Neural progenitor cell (in vitro differentiated cells): ENCODE data around the gene POLE4. TPM values are rescaled to one million over a fixed set of nuclear protein-coding genes. Genes with fewer than 3 reads are reported as not detected.

ENCODE experiments used
- DNase-seq: peaks from one replicate; pipeline ENCODE4 v3.0.0-alpha.2; 2016; ENCODE audit warnings: low spot score
- H2AFZ ChIP-seq: fragments of 200-600 bp; sonication (generic); replicated peaks from 2 replicates; pipeline ENCODE4 v1.6.1; 2016; ENCODE audit warnings: antibody characterized with exemption
- H3F3A ChIP-seq: fragments of 200-600 bp; sonication (generic); 2 replicates; pipeline ENCODE4 v1.6.1; 2016; ENCODE audit warnings: antibody characterized with exemption, low read depth
- H3K27ac ChIP-seq: fragments of 200-600 bp; sonication (generic); 2 replicates; pipeline ENCODE4 v1.5.1; 2016; ENCODE audit warnings: mild to moderate bottlenecking
- H3K27me3 ChIP-seq: fragments of 200-600 bp; sonication (generic); 2 replicates; pipeline ENCODE4 v1.6.1; 2016; ENCODE audit warnings: mild to moderate bottlenecking, moderate library complexity
- H3K36me3 ChIP-seq: fragments of 200-600 bp; sonication (generic); 2 replicates; pipeline ENCODE4 v1.5.1; 2016
- H3K4me1 ChIP-seq: fragments of 200-600 bp; sonication (generic); 2 replicates; pipeline ENCODE4 v1.6.1; 2016; ENCODE audit warnings: mixed run types
- H3K4me2 ChIP-seq: fragments of 200-600 bp; sonication (generic); 2 replicates; pipeline ENCODE4 v1.6.1; 2016
- H3K4me3 ChIP-seq: fragments of 200-600 bp; sonication (generic); 2 replicates; pipeline ENCODE4 v1.5.1; 2016
- H3K79me2 ChIP-seq: fragments of 200-600 bp; sonication (generic); 2 replicates; pipeline ENCODE4 v1.6.1; 2016; ENCODE audit warnings: low read depth
- H3K9ac ChIP-seq: fragments of 200-600 bp; sonication (generic); 2 replicates; pipeline ENCODE4 v1.6.1; 2016
- H3K9me3 ChIP-seq: fragments of 200-600 bp; sonication (generic); 2 replicates; pipeline ENCODE4 v1.5.1; 2016; ENCODE audit warnings: low read depth
- H4K20me1 ChIP-seq: fragments of 200-600 bp; sonication (generic); 2 replicates; pipeline ENCODE4 v1.6.1; 2016; ENCODE audit warnings: low read depth
- H3K27ac Mint-ChIP-seq: 3 replicates; pipeline ENCODE4 v1.8.0; 2021; ENCODE audit warnings: mixed read lengths
- H3K27me3 Mint-ChIP-seq: 2 replicates; pipeline ENCODE4 v1.8.0; 2022; ENCODE audit warnings: low read depth, mild to moderate bottlenecking, inconsistent platforms, moderate library complexity, mixed read lengths; ENCODE audit not compliant: insufficient read depth
- H3K36me3 Mint-ChIP-seq: 3 replicates; pipeline ENCODE4 v1.8.0; 2021; ENCODE audit warnings: mixed read lengths
- H3K4me1 Mint-ChIP-seq: 3 replicates; pipeline ENCODE4 v1.8.0; 2021; ENCODE audit warnings: mixed read lengths
- H3K4me3 Mint-ChIP-seq: 3 replicates; pipeline ENCODE4 v1.8.0; 2021; ENCODE audit warnings: mild to moderate bottlenecking, moderate library complexity, mixed read lengths
- H3K9me3 Mint-ChIP-seq: 3 replicates; pipeline ENCODE4 v1.8.0; 2020; ENCODE audit warnings: mixed read lengths
- EZH2 ChIP-seq: fragments of 200-600 bp; sonication (generic); IDR thresholded peaks from 2 replicates; pipeline ENCODE4 v1.6.1; 2017; ENCODE audit warnings: antibody characterized with exemption, mild to moderate bottlenecking, moderate library complexity
- EZH2phosphoT487 ChIP-seq: fragments of 200-600 bp; sonication (generic); IDR thresholded peaks from 2 replicates; pipeline ENCODE4 v1.6.1; 2017; ENCODE audit warnings: antibody characterized with exemption
- total RNA-seq: library from RNA; depleted of rRNA; stranded (reverse); fragments of >200 nt; gene quantifications from 2 replicates; pipeline ENCODE4 v1.2.3, GENCODE V29; 2015; ENCODE audit warnings: low replicate concordance
- TF ChIP-seq, protein P1 (sequence below): fragments of 200-600 bp; sonication (generic); IDR thresholded peaks from 2 replicates; pipeline ENCODE4 v1.5.1; 2017; ENCODE audit warnings: antibody characterized with exemption, mild to moderate bottlenecking

POLE4 gene, protein sequence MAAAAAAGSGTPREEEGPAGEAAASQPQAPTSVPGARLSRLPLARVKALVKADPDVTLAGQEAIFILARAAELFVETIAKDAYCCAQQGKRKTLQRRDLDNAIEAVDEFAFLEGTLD
- total RNA-seq = 15.4 and 17.5 TPM in 2 replicates

DNA sequence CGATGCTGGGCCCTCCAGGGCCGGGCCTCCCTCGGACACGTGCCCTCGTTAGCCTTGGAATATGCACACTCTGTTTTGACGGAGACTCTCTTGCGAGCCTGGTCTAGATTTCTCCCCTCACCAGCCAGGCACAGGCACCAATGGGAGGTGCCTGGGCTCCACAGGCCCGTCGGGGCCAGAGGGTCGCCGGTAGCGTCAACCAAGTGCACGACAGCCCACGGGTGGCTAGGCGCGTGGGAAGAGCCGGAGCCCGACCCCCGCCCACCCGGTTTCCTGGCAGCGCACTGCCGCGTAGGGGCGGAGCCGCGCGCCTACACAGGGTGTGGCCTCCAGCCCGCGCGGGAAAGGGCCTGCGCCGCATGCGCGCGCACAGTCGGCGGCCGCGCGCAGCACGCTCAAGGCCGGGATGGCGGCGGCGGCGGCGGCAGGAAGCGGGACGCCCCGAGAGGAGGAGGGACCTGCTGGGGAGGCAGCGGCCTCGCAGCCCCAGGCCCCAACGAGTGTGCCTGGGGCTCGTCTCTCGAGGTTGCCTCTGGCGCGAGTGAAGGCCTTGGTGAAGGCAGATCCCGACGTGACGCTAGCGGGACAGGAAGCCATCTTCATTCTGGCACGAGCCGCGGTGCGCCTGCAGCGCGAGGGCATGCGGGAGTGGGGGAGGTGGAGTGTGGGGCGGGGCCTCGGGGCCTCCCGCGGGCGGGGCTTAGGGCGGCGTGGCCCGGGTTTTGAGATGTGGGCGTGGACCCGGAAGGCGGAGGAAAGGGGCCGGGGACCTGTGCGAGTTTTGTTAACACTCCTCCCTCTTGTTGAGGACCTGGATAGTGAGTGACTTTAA, at the start of gene POLE4:
Gene POLE4 (plus strand): TSS at position 370 of the 832 bp plus-strand sequence. CDS start 37 bp downstream, at position 407.
- H3K27ac ChIP-seq = no peak within 1 kb of the TSS
- peaks cover 3% of the 10 kb centered on the region for H3K4me1 Mint-ChIP-seq
- peak within 1 kb of the TSS; percentile 58 for H3K4me3 ChIP-seq
- H3K4me1 ChIP-seq = no peaks in the 10 kb centered on the region
- peak; percentile 89 for DNase-seq
- peak within 1 kb of the TSS; percentile 79 for H3K4me2 ChIP-seq
- H3K79me2 ChIP-seq = no peaks in the 10 kb centered on the region
- TF ChIP-seq, protein P1, sequence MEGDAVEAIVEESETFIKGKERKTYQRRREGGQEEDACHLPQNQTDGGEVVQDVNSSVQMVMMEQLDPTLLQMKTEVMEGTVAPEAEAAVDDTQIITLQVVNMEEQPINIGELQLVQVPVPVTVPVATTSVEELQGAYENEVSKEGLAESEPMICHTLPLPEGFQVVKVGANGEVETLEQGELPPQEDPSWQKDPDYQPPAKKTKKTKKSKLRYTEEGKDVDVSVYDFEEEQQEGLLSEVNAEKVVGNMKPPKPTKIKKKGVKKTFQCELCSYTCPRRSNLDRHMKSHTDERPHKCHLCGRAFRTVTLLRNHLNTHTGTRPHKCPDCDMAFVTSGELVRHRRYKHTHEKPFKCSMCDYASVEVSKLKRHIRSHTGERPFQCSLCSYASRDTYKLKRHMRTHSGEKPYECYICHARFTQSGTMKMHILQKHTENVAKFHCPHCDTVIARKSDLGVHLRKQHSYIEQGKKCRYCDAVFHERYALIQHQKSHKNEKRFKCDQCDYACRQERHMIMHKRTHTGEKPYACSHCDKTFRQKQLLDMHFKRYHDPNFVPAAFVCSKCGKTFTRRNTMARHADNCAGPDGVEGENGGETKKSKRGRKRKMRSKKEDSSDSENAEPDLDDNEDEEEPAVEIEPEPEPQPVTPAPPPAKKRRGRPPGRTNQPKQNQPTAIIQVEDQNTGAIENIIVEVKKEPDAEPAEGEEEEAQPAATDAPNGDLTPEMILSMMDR = no peak
- peak; percentile 17 for TF ChIP-seq EZH2phosphoT487
- peaks cover 21% of the 10 kb centered on the region for H3K36me3 Mint-ChIP-seq
- H4K20me1 ChIP-seq = no peaks in the 10 kb centered on the region
- no peaks in the 10 kb centered on the region for H3K9me3 ChIP-seq
- peaks cover 11% of the 10 kb centered on the region for H3K27me3 ChIP-seq
- no peak within 1 kb of the TSS for H3K9ac ChIP-seq
- H3K9me3 Mint-ChIP-seq = peaks cover 12% of the 10 kb centered on the region
- no peak within 1 kb of the TSS for H3K27ac Mint-ChIP-seq
- peak within 1 kb of the TSS; percentile 81 for H3K4me3 Mint-ChIP-seq
- H3K27me3 Mint-ChIP-seq = peaks cover 2% of the 10 kb centered on the region
- H3F3A ChIP-seq = no peaks in the 10 kb centered on the region
- no peaks in the 10 kb centered on the region for H3K36me3 ChIP-seq
- peak within 1 kb of the TSS; percentile 96 for H2AFZ ChIP-seq

GRCh38 chr2:74908748-74909444, 49.5 kb upstream of the POLE4 start:
- Histone ChIP-seq H3K79me2 (no peaks in the 10 kb centered on the region), H4K20me1 (no peaks in the 10 kb centered on the region), H3K4me3 (no peak overlapping the region), H3K4me1 (no peaks in the 10 kb centered on the region), H3K9ac (no peak overlapping the region), H3K4me2 (peak overlapping the region; percentile 31), H3K27me3 (peaks cover 21% of the 10 kb centered on the region), H2AFZ (peak overlapping the region; percentile 71), H3K9me3 (no peaks in the 10 kb centered on the region), H3K27ac (no peak overlapping the region), H3F3A (no peaks in the 10 kb centered on the region), H3K36me3 (no peaks in the 10 kb centered on the region)
- H3K27me3 Mint-ChIP-seq = peaks cover 4% of the 10 kb centered on the region
- no peak overlapping the region for H3K4me3 Mint-ChIP-seq
- no peak overlapping the region for H3K27ac Mint-ChIP-seq
- no peaks in the 10 kb centered on the region for H3K4me1 Mint-ChIP-seq
- DNase-seq = peak; percentile 50
- H3K36me3 Mint-ChIP-seq = no peaks in the 10 kb centered on the region
- TF ChIP-seq EZH2 (no peak), EZH2phosphoT487 (no peak)
- TF ChIP-seq, protein P1 = no peak
- peaks cover 2% of the 10 kb centered on the region for H3K9me3 Mint-ChIP-seq

- no peak for TF ChIP-seq EZH2
- no peak for TF ChIP-seq EZH2phosphoT487
- TF ChIP-seq, protein P1 = no peak
- DNase-seq = no peak
- Mint-ChIP-seq H3K9me3 (peaks cover 2% of the 10 kb centered on the region), H3K27me3 (peaks cover 4% of the 10 kb centered on the region), H3K27ac (no peak overlapping the region), H3K4me3 (no peak overlapping the region), H3K4me1 (no peaks in the 10 kb centered on the region), H3K36me3 (no peaks in the 10 kb centered on the region)
- H3K36me3 ChIP-seq = no peaks in the 10 kb centered on the region
- H3K79me2 ChIP-seq = no peaks in the 10 kb centered on the region
- H3K9me3 ChIP-seq = no peaks in the 10 kb centered on the region
- peaks cover 21% of the 10 kb centered on the region for H3K27me3 ChIP-seq
- no peak overlapping the region for H3K9ac ChIP-seq
- H2AFZ ChIP-seq = no peak overlapping the region
- H3F3A ChIP-seq = no peaks in the 10 kb centered on the region
- no peak overlapping the region for H3K4me2 ChIP-seq
- H4K20me1 ChIP-seq = no peaks in the 10 kb centered on the region
- no peaks in the 10 kb centered on the region for H3K4me1 ChIP-seq
- H3K4me3 ChIP-seq = no peak overlapping the region
- H3K27ac ChIP-seq = no peak overlapping the region
Measured at GRCh38 chr2:74910245-74910644, 48.2 kb upstream of the POLE4 start.
